ENCODE measurements around the gene PRR29. TPM values are rescaled to one million over a fixed set of nuclear protein-coding genes. Genes with fewer than 3 reads are reported as not detected.
"Not testable (repeated sequence)": the region's sequence is repeated elsewhere in the genome, so short reads cannot be mapped to it uniquely, and the experiment has no call there.

The PRR29 gene
- total RNA-seq, 1 experiment from 2014 or later = 0.76 TPM

DNA sequence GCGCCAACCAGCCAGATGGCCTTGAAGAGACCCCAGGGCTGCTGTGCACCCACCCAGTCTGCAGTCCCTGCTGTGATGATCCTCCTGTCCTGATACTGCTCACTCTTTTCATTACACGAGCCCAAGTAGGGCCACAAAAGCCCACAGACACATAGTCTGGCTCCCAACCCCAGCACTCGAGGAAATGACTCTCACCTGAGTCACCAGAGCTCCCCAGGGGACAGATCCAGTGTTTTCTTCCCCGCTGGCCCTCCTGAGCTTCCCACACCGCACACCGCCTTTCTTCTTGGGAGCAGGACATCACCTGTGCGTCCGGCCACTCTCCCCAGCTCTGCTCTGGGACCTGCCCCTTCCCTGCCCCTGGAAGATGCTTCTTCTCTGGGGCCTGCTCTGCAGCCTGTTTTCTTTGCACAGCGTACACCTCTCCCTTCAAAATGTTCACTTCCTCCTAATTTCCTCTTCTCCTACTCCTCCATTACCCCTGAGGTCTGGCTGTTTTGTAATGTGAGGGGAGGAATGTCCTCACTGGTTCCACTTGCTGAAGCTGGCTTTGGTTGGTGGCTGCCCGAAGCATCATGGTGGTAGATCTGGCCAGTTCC lies 23.5 kb upstream of the PRR29 start:
- DNase-seq (ENCODE audit: low spot score) = peak; percentile 88

DNA sequence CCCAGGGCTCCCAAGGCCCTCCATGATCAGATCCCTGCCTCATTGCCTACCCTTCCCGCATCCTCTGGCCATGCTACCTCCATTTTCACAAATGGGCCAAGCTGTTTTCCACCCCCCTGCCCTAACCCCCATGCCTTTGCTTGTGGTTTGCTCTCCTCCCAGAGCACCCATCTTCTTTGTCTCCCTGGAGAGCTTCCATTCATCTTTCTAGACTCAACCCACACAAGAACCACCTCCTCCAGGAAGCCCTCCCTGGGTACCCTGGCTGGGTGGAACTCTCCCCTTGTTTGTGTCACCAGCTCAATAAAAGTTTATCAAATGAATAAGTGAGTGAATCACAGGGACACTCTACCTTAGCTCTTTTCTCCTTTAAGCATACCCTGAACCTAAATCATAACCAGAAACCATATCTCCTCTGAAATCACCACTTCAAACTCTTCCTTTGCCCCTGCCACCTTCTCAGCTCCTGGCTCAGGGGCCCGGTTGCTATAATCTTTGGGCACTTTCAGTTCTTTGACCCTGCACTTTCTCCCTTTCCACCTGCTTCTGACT lies 22.5 kb upstream of the PRR29 start:
- no peak for DNase-seq (ENCODE audit: low spot score)

DNA sequence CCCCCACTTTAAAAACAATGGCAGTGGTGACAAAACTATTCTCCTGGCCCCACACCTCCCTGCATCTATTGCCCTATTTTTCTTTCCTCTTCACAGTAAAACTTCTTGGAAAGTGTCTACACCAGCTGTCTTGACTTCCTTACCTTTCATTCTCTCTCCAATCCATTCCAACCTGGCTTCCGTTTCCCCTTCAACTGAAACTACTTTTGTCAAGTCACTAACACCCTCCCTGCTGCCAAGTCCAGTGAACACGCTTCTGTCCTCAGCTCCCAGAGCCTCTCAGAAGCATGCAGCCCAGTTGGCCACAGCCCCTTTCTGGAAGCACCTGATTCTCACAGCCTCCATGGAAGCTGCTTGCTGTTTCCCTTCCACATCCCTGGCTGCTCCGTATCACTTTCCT lies 21.4 kb upstream of the PRR29 start:
- DNase-seq (ENCODE audit: low spot score) = no peak

DNA sequence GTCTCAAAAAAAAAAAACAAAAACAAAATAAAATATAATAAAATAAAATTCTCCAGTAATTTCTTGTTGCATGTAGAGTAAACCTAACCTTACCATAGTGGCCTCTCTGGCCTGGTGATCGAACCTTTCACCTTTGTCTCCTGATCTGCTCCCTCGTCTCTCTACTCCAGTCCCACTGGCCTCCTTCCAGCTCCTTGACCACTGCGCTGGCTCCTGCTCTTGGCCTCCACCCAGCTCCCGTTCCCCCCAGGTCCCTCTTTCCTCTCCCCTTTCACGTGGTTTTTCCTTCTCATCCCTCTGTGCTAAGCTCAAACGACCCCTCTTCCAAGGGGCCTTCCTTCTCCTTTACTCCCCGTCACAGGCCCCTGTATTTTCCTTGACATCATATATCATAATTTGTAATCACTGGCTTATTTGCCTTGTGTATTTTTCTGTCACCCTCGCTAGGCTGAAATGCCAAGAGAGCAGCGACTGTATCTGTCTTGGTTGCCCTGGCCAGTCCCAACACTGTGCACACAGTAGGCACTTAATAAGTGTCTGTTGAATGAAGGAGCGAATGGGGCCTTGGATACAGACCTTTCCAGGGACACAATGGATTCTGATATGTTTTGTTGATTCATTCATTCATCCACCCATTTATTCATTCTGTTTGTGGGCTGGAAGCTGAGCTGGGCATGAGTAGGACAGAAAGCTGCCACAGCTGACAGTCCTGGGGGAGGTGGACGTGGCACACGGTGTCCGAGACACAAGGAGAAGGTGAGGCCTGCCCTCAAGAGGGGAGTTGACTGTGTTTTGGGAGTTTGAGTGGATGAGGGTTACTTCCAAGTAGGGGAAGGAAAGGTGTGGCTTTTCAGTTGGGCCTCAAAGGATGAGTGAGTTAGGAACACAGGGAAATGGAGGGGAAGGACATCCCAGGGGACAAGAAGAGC lies 19.6 kb upstream of the PRR29 start:
- no peak for DNase-seq (ENCODE audit: low spot score)

DNA sequence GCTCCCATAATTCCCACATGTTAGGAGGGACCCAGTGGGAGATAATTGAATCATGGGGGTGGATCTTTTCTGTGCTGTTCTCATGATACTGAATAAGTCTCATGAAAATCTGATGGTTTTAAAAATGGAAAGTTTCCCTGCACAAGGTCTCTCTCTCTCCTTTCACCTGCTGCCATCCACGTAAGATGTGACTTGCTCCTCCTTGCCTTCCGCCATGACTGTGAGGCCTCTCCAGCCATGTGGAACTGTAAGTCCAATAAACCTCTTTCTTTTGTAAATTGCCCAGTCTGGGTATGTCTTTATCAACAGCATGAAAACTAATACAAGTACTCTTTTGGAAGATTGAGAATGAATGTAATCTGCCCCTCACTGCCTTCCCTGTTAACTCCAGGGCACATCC lies 15.5 kb upstream of the PRR29 start:
- DNase-seq (ENCODE audit: low spot score) = not testable (repeated sequence)

DNA sequence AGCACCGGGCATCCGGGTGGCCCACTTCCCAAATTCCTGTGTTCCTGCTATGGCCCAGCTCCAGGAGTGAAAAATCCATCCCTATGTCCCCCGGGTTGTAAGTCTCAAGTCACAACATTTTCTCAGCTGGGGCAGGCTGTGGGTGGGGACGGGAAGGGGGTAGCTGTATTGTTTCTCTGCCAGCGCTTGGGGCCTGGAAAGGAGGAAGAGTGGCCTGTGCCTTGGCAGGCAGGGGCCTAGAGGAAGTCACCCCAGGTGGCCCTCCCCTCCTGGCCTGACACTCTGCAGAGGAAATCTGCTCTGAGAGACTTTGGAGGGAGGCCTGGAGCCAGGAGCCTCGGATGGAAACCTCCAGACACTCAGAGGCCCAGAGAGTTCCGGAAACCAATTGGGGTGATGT lies 14.8 kb upstream of the PRR29 start:
- no peak for DNase-seq (ENCODE audit: low spot score)

DNA sequence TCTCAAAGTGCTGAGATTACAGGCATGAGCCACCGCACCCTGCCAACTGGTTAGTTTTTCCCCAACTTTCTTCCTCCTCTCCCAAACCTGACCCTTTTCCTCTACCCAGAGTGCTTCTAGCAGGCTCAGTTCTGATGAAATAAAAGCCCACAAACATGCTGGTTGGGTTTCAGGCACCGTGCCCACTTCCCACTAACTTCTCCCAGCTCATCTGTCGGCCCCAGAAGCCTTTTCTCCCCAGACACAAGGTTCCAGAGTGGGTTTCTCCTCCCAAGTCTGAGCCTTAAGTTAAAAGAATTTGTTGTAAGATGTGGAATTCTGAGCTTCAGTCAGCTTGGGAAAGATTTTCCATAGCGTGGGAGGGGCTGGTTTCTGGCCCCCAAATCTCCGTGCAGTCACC lies 13.9 kb upstream of the PRR29 start:
- DNase-seq (ENCODE audit: low spot score) = no peak

DNA sequence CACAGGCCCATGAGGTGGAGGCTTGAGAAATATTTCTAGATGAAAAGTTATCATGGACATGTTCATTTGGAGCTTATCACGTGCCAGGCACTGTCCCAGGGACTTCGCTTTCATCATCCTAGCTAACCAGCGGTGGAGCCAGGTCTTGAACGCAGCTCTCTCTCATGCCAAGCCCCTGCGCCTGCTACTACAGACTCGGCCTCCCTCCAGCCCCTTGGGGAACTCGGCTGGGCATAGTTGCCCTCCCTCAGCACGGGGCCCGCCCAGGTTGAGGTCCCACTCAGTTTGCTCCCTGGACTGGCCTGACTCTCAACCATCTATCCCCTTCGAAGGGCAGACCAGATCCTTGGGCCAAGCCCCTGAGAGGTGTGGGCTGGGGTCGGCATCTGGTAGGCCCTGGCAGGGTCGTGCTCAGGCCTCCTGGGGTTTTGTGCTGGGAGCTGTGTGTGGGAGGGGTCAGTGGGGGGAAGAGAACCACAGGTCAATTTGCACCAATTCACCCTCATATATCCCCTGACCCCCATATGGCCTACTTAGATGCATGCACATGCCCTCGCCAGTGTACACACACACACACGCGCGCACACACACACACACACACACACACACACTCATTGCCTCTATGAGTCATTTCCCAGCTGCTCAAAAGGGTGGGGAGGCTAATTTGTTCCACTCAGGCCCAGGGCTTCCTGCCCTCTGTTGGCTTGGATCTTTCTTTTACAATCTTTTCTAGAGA lies 13.3 kb upstream of the PRR29 start:
- DNase-seq (ENCODE audit: low spot score) = peak; percentile 81

DNA sequence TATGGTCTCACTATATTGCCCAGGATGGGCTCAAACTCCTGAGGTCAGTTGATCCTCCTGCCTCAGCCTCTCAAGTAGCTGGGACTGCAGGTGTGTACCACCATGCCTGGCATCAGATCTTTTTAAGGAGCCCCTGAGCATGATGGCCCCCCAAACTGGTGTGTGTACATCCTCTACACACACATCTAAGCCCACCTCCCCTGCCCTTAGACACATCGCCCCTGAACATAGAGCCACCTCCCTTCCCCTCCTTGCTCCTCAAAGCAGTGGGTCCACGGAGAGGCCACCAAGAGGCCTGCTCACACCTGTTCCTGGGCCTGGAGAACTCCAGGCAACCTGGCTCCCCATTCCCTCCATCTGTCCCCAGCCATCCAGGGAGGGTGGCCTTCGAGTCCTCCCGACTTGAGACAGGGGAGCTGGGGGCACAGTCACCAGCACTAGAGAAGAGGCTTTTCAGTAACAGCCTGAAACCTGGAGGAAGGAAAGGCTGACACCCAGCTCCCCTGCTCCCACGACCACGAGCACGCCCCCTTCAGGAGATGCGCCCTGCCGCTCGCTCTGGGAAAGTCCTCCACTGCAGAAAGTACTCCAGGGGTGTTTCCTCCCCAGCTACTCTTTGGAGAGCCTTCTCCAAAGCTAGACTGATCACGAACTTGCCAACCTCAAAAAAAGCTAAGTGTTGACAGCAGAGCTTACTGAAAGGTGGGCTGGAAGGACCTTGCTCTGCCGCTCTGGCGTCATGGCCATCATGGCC lies 12.6 kb upstream of the PRR29 start:
- no peak for DNase-seq (ENCODE audit: low spot score)

DNA sequence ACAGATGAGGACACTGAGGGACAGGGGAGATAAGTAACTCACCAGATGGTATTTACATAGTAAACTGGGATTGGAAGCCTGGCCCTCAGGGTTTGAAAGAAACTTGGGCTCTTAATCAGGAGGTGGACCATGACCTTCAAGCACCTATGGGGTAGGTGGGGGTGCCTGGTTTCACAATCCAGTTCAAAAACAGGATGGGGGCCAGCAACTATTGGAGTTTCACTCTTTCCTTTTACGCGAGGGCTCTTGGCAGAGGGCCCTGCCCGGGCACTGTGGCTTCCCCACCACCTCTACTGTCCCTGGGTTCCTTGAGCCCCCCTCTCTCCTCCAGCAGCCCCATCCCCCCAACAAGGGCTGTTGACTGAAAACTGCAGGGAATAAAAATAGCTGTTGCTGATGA lies 11.3 kb upstream of the PRR29 start:
- no peak for DNase-seq (ENCODE audit: low spot score)

DNA sequence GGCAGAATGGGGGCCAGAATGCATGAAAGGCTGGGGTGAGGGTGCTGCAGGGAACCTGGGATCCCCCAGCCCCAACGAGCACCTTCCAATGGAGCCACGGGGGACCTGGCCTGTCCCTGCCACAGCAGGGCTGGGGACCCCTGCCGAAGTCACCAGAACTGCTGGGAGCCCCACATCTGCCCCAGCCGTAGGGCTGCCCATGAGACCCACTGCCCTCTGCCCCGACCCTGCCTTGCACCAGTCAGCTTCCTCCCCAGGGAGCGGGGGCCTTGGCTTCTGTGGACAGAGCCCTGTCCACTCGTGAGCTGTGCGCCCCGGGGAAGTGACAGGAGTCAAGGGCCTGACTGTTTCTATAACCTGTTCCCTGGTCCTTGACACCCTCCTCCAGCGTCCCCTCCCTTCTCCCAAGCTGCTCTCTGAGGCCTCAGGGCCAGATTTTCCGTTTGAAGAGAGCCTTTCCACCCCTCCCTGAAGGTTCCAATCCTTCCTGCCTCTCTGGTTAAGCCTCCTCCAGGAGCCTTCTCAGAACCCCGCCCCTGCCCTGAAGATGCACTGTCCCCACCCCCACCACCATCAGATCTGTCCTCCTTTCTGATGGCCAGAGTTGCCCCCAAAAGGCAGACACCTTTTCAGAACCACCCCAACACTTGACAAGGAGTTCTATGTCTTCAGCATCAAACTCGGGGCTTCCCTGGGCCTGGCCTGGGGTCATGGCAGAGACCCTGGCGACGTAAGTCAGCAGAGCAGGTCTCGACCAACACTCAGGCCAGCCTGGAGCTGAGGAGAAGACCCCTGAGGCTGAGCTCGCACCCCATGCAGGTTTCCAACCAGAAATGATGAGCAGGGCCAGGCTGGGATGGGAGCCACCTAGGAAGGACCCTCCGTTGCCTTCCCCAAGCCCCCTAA lies 10.7 kb upstream of the PRR29 start:
- no peak for DNase-seq (ENCODE audit: low spot score)

DNA sequence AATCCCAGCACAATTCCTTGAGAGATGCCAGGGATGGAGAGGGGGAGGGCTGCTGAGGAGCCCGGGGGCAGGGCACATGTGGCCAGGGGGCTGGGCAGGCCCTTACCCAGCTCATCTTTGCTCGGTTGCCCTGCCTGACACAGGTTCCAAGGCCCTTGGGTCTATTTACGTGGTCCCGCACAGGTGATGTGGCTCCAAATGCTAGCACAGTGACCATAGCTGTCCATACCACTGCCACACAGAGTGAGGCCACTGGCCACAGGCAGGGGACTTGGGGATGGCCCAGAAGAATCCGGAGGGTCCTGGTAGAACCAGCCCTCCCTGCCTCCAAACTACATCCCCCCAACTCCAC lies 10.0 kb upstream of the PRR29 start:
- DNase-seq (ENCODE audit: low spot score) = no peak

DNA sequence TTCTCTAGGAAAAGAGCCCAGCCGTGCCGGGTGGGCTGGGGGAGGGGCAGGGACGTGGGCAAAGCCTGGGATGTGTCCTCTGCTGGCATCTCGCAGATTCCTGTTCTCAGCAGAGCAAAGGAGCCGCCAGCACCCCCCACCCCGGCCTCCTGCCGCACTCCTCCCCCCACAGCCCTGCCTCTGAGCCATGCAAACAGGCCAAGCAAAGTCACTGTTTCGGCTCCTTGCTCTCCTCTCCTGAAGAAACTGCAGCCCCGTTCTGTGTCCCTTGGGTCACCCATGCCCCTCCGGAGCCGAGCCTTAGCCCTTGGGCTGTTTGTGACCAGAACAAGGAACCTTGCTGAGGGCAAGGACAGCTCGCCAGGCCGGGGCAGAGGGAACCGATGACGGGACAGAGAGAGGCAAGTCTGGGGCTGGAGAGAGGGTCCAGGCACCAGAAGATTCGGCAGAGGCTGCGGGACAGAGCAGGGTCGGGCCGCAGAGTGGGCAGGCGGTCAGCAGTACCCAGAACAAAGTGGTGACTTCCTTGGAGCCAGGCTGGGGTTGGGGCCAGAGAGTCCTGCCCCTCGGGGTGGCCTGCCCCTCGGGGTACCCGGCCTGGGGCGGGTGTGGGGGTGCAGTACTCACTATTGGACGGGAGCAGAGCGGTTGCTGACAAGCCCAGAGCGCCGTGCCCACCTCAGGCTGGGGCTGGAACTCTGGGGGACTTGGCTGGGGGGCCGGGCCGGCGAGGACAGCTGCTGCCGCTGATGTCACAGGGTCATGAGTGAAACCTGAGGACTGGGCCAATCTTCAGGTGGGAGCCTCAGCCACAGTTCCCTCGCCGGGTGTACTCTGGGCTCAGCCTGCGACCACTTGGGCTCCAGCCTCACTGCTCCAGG lies 9.2 kb upstream of the PRR29 start:
- no peak for DNase-seq (ENCODE audit: low spot score)

DNA sequence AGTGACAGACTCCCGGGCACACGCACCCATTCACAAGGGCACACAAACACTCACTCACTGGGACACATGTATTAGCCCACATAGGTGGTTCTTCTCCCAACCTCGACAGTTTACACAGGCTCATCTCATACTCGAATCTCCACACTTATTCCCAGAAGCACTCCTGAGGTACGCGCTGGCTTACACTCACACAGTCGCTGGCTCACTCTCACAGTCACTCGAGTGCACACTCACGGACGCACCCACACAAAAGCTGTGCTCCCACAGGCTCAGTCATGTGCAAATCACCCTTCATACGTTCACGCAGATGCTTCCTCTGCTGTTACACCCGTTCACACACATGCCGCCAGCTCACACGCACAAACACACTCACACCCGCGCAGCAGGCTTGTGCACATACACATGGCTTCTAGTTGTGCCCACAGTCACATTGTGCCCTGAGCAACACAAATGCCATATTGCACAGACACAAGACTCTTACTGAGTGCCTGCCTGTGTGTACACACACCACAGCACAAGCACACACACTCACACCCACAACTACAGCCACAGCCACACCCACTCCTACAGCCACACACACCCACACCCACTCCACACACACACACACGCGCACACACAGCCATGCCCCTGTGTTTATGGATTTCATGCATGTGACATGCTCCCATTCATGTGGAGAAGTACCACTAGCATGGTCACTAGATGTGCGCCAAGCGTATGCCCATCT lies 8.4 kb upstream of the PRR29 start:
- DNase-seq (ENCODE audit: low spot score) = no peak

DNA sequence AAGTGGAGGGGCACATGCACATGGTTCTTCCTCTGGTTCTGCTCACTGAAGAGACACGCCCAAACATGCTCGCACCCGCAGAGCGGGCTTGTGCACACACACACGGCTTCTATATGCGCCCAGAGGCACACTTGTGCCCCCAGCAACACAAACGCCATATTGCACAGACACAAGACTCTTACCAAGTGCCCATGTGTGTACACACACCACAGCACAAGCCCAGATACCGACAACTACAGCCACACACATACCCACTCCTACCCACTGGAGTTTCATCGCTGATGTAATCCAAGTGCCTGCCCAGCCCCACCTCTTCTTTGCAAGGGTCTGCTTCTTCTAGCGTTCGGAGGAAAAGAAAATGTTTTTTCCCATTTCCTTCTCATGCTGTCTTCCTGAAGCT lies 6.5 kb upstream of the PRR29 start:
- DNase-seq (ENCODE audit: low spot score) = no peak

DNA sequence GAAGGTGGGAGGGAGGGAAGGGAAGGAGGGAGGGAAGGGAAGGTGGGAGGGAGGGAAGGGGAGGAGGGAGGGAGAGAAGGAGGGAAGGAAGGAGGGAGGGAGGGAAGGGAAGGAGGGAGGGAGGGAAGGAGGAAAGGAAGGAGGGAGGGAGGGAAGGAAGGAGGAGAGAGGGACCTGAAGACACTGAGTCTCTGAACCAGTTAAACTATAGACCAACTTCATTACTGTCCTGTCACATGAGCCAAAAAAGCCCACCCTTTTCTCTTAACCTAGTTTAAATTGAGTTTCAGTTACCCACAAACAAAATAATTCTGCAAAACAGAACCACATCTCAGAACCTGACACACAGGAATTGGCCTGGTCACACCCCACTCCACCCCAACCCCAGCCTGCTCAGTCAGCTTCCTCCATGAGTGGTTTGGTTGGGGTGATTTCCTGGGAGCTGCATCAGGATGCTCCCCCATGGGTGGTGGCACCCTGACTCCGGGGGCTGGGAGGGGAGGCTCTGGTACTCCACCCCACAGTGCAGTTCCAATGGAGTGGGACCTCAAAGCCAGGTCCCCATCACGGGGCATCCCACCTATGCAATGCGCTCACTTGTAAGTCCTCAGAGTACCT lies 4.7 kb upstream of the PRR29 start:
- no peak for DNase-seq (ENCODE audit: low spot score)

DNA sequence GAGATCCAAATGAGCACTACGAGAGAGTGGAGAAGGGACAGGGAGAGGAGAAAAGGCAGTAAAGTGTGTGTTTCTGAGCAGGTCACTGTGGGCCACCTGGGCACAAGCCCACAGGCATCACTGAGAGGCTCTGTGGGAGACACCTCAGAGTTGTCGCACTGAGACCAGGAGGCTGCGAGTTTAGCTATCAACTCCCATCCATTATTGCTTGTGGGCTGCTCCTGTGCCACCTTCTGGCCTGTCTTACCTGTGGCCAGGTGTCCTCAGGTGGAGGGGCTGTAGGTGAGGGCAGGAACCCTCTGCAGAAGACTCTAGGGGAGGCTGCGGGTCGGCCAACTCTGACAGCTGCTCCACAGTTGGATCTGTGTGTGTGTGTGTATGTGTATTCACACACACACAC lies 2.5 kb upstream of the PRR29 start:
- no peak for DNase-seq (ENCODE audit: low spot score)

DNA sequence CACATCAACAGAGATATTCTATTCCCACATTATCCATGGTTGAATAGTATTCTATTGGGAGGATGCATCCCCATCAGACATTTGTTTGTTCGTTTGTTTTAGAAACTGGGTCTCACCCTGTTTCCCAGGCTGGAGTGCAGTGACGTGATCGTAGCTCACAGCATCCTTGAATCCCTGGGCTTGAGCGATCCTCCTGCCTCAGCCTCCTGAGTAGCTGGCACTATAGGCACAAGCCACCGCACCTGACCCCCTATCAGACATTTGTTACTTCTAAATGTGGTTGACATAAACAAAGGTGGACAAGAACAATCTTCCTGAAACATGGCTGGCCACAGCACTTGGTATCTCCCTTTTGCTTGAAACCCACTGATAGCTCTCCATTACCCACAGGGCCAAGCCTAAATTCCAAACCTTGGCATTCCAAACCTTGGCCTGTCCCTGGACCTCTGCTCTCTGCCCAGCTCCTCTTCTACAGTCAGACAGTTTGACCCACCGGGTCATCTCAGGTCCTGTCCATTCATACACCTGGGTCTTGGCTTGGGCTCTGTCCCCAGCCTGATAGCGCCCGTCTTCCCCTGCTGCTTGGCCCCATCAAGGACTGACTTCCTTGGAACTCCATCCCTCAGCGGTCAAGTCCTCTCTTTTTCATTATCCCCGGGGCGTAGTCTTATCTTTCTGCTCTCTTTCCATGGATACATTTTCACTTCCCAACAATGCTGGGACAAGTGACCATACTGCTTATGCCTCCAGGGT lies 1.5 kb upstream of the PRR29 start:
- DNase-seq (ENCODE audit: low spot score) = no peak
